ENCODE measurements around the gene PPFIBP1.

PPFIBP1 gene

GRCh38 chr12:27547592-27547991, 23.6 kb downstream of the PPFIBP1 start:
- no peaks in the 10 kb centered on the region for H3K9me3 Mint-ChIP-seq
- H3K4me1 Mint-ChIP-seq = peaks cover 4% of the 10 kb centered on the region
- no peak overlapping the region for H3K4me3 Mint-ChIP-seq
- H3K27ac Mint-ChIP-seq = no peak overlapping the region
- H3K36me3 Mint-ChIP-seq = peaks cover 3% of the 10 kb centered on the region
- H3K27me3 Mint-ChIP-seq = no peaks in the 10 kb centered on the region

- Mint-ChIP-seq H3K27me3 (no peaks in the 10 kb centered on the region), H3K36me3 (peaks cover 3% of the 10 kb centered on the region), H3K9me3 (no peaks in the 10 kb centered on the region), H3K4me1 (peaks cover 4% of the 10 kb centered on the region), H3K4me3 (no peak overlapping the region), H3K27ac (no peak overlapping the region)
Observed at GRCh38 chr12:27548301-27549199, 24.5 kb downstream of the PPFIBP1 start.

GRCh38 chr12:27549236-27549800, 25.3 kb downstream of the PPFIBP1 start:
- H3K4me1 Mint-ChIP-seq = peaks cover 4% of the 10 kb centered on the region
- H3K9me3 Mint-ChIP-seq = no peaks in the 10 kb centered on the region
- peaks cover 3% of the 10 kb centered on the region for H3K36me3 Mint-ChIP-seq
- no peak overlapping the region for H3K27ac Mint-ChIP-seq
- no peak overlapping the region for H3K4me3 Mint-ChIP-seq
- H3K27me3 Mint-ChIP-seq = no peaks in the 10 kb centered on the region

- no peaks in the 10 kb centered on the region for H3K36me3 Mint-ChIP-seq
- H3K27me3 Mint-ChIP-seq = no peaks in the 10 kb centered on the region
- H3K27ac Mint-ChIP-seq = no peak overlapping the region
- H3K4me1 Mint-ChIP-seq = peaks cover 5% of the 10 kb centered on the region
- H3K9me3 Mint-ChIP-seq = no peaks in the 10 kb centered on the region
- no peak overlapping the region for H3K4me3 Mint-ChIP-seq
Observed at GRCh38 chr12:27549801-27550652, 26.0 kb downstream of the PPFIBP1 start.

GRCh38 chr12:27550653-27550975, 26.6 kb downstream of the PPFIBP1 start:
- H3K4me1 Mint-ChIP-seq = peaks cover 11% of the 10 kb centered on the region
- no peaks in the 10 kb centered on the region for H3K27me3 Mint-ChIP-seq
- no peaks in the 10 kb centered on the region for H3K36me3 Mint-ChIP-seq
- no peak overlapping the region for H3K4me3 Mint-ChIP-seq
- no peak overlapping the region for H3K27ac Mint-ChIP-seq
- H3K9me3 Mint-ChIP-seq = no peaks in the 10 kb centered on the region

GRCh38 chr12:27551172-27551840, 27.3 kb downstream of the PPFIBP1 start:
- Mint-ChIP-seq H3K27ac (no peak overlapping the region), H3K4me3 (no peak overlapping the region), H3K4me1 (peaks cover 18% of the 10 kb centered on the region), H3K27me3 (no peaks in the 10 kb centered on the region), H3K9me3 (no peaks in the 10 kb centered on the region), H3K36me3 (no peaks in the 10 kb centered on the region)

GRCh38 chr12:27552235-27552634, 28.2 kb downstream of the PPFIBP1 start:
- Mint-ChIP-seq H3K36me3 (no peaks in the 10 kb centered on the region), H3K4me1 (peaks cover 22% of the 10 kb centered on the region), H3K4me3 (no peak overlapping the region), H3K27me3 (no peaks in the 10 kb centered on the region), H3K9me3 (no peaks in the 10 kb centered on the region), H3K27ac (no peak overlapping the region)

GRCh38 chr12:27552886-27553560, 29.0 kb downstream of the PPFIBP1 start:
- no peaks in the 10 kb centered on the region for H3K9me3 Mint-ChIP-seq
- no peak overlapping the region for H3K4me3 Mint-ChIP-seq
- H3K27me3 Mint-ChIP-seq = no peaks in the 10 kb centered on the region
- H3K4me1 Mint-ChIP-seq = peaks cover 22% of the 10 kb centered on the region
- no peaks in the 10 kb centered on the region for H3K36me3 Mint-ChIP-seq
- H3K27ac Mint-ChIP-seq = no peak overlapping the region

GRCh38 chr12:27553941-27554340, 29.9 kb downstream of the PPFIBP1 start:
- H3K9me3 Mint-ChIP-seq = no peaks in the 10 kb centered on the region
- H3K4me1 Mint-ChIP-seq = peaks cover 26% of the 10 kb centered on the region
- H3K4me3 Mint-ChIP-seq = no peak overlapping the region
- H3K27me3 Mint-ChIP-seq = no peaks in the 10 kb centered on the region
- H3K27ac Mint-ChIP-seq = no peak overlapping the region
- no peaks in the 10 kb centered on the region for H3K36me3 Mint-ChIP-seq

GRCh38 chr12:27554421-27555186, 30.6 kb downstream of the PPFIBP1 start:
- no peaks in the 10 kb centered on the region for H3K36me3 Mint-ChIP-seq
- no peak overlapping the region for H3K27ac Mint-ChIP-seq
- no peaks in the 10 kb centered on the region for H3K27me3 Mint-ChIP-seq
- peaks cover 21% of the 10 kb centered on the region for H3K4me1 Mint-ChIP-seq
- H3K4me3 Mint-ChIP-seq = no peak overlapping the region
- no peaks in the 10 kb centered on the region for H3K9me3 Mint-ChIP-seq

- Mint-ChIP-seq H3K27me3 (no peaks in the 10 kb centered on the region), H3K4me1 (peaks cover 21% of the 10 kb centered on the region), H3K9me3 (no peaks in the 10 kb centered on the region), H3K4me3 (no peak overlapping the region), H3K36me3 (no peaks in the 10 kb centered on the region), H3K27ac (no peak overlapping the region)
Observed at GRCh38 chr12:27555361-27555760, 31.4 kb downstream of the PPFIBP1 start.

- H3K27ac Mint-ChIP-seq = no peak overlapping the region
- H3K36me3 Mint-ChIP-seq = no peaks in the 10 kb centered on the region
- no peaks in the 10 kb centered on the region for H3K27me3 Mint-ChIP-seq
- H3K4me3 Mint-ChIP-seq = no peak overlapping the region
- H3K9me3 Mint-ChIP-seq = no peaks in the 10 kb centered on the region
- H3K4me1 Mint-ChIP-seq = peaks cover 21% of the 10 kb centered on the region
Observed at GRCh38 chr12:27555925-27556778, 32.1 kb downstream of the PPFIBP1 start.

- Mint-ChIP-seq H3K4me1 (peaks cover 24% of the 10 kb centered on the region), H3K9me3 (no peaks in the 10 kb centered on the region), H3K36me3 (no peaks in the 10 kb centered on the region), H3K27me3 (no peaks in the 10 kb centered on the region), H3K27ac (no peak overlapping the region), H3K4me3 (no peak overlapping the region)
Observed at GRCh38 chr12:27560126-27560525, 36.1 kb downstream of the PPFIBP1 start.

Measured in activated naive CD4-positive, alpha-beta T cell treated with anti-CD3 and anti-CD28 coated beads, Interleukin-2, amount 50 U/mL, for 24 hours (primary cell).